ENCODE measurements around the gene LPCAT1.

LPCAT1 gene

DNA sequence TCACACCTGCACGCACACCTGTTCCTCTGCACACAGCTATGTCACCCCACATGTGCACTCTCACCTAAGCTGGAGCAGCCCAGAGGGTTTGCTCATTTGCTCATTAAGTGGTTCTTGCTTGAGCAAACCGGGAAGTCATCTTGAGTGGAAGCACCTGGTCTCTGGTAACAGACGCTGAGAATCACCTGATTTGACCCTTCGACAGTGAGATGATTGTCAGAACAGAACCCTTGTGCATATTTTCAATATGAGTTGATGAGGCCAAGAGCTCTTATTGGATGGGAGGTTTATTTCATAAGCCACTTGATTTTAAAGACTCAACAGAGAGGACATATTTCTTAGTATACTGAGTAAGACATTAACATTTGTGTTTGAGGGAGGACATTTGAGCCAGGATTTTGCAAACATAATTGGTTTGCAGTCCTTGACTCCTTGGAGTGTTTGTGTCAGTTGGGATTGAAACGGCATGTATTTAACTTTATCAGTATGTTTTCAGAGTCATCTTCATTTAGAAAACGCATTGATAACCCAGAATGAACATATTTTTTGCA, 22.1 kb upstream of the LPCAT1 start:
- no peak for ATAC-seq

DNA sequence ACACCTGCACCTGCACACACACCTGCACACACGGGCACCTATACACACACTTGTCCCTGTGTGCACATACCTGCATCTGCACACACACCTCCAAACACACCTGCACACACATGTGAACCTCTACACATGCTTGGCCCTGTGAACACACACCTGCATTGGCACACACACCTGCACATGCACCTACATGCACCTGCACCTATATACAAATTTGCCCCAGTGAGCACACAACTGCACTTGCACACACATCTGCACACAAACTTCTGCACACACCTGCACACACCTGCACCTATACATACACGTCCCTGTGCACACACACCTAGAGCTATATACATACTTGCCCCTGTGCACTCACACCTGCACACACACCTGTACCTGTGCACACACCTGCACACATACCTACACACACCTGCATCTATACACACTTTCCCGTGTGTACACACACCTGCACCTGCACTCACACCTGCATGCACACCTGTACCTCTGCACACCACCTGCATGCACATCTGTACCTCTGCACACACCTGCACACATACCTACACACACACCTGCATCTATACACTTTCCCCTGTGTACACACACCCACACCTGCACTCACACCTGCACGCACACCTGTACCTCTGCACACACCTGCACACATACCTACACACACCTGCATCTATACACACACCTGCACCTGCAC, 21.5 kb upstream of the LPCAT1 start:
- TF ChIP-seq TCF4 (CRISPR knock-in tag; IDR thresholded peaks at IDR 0.05; ENCODE audit: borderline replicate concordance), result no peak
- no peak for TF ChIP-seq BACH2 (CRISPR knock-in tag; IDR thresholded peaks at IDR 0.05; ENCODE audit: borderline replicate concordance)
- ATAC-seq, result no peak

More for the DNA sequence above, 22.1 kb upstream of the LPCAT1 start:
- no peak for TF ChIP-seq ZFP3 (CRISPR knock-in tag; IDR thresholded peaks at IDR 0.05)
- no peak for TF ChIP-seq OSR1 (CRISPR knock-in tag; IDR thresholded peaks at IDR 0.05)
- TF ChIP-seq, protein P1, sequence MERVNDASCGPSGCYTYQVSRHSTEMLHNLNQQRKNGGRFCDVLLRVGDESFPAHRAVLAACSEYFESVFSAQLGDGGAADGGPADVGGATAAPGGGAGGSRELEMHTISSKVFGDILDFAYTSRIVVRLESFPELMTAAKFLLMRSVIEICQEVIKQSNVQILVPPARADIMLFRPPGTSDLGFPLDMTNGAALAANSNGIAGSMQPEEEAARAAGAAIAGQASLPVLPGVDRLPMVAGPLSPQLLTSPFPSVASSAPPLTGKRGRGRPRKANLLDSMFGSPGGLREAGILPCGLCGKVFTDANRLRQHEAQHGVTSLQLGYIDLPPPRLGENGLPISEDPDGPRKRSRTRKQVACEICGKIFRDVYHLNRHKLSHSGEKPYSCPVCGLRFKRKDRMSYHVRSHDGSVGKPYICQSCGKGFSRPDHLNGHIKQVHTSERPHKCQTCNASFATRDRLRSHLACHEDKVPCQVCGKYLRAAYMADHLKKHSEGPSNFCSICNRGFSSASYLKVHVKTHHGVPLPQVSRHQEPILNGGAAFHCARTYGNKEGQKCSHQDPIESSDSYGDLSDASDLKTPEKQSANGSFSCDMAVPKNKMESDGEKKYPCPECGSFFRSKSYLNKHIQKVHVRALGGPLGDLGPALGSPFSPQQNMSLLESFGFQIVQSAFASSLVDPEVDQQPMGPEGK (CRISPR knock-in tag; IDR thresholded peaks at IDR 0.05; ENCODE audit: borderline replicate concordance), result no peak
- no peak for TF ChIP-seq TCF4 (CRISPR knock-in tag; IDR thresholded peaks at IDR 0.05; ENCODE audit: borderline replicate concordance)
- no peak for TF ChIP-seq ESRRG (CRISPR knock-in tag; IDR thresholded peaks at IDR 0.05)

DNA sequence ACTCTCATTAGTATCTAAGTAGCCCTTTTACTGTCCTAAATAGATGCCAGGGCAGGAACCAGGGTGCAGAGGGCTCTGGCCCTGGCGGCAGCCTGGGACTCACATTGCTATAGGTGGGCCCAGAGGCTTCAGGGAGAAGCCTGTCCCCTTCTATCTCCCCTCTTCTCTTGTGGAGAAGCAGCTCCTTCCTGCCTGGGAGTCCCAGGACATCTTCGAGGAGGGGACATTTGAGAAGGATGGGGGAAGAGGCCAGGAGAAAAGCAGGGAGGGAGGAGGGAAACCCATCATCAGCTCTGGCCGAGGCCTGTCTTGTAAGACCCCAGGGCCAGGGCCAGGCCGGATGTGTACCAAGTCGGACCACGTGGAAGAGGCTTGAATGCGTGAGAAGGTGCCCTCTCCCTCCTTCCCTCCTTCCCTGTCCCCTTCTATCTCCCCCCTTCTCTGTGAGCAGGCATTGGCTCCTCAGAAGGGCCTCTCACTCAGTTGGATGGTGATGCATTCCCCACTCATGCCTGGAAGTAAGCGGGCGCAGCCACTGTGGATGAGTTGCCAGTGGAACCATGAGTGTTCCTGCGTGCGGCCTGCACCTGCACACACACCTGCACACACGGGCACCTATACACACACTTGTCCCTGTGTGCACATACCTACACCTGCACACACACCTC, 20.7 kb upstream of the LPCAT1 start:
- no peak for ATAC-seq
- no peak for TF ChIP-seq ZFP3 (CRISPR knock-in tag; IDR thresholded peaks at IDR 0.05)
- no peak for TF ChIP-seq ISL1 (CRISPR knock-in tag; IDR thresholded peaks at IDR 0.05)
- no peak for TF ChIP-seq ZFP30 (CRISPR knock-in tag; IDR thresholded peaks at IDR 0.05)
- no peak for TF ChIP-seq CSDC2 (CRISPR knock-in tag; IDR thresholded peaks at IDR 0.05)
- TF ChIP-seq PPARA (CRISPR knock-in tag; IDR thresholded peaks at IDR 0.05; ENCODE audit: borderline replicate concordance), result no peak
- TF ChIP-seq, protein P1 (CRISPR knock-in tag; IDR thresholded peaks at IDR 0.05; ENCODE audit: borderline replicate concordance), result no peak
- no peak for TF ChIP-seq TCF4 (CRISPR knock-in tag; IDR thresholded peaks at IDR 0.05; ENCODE audit: borderline replicate concordance)
- TF ChIP-seq, protein P2, sequence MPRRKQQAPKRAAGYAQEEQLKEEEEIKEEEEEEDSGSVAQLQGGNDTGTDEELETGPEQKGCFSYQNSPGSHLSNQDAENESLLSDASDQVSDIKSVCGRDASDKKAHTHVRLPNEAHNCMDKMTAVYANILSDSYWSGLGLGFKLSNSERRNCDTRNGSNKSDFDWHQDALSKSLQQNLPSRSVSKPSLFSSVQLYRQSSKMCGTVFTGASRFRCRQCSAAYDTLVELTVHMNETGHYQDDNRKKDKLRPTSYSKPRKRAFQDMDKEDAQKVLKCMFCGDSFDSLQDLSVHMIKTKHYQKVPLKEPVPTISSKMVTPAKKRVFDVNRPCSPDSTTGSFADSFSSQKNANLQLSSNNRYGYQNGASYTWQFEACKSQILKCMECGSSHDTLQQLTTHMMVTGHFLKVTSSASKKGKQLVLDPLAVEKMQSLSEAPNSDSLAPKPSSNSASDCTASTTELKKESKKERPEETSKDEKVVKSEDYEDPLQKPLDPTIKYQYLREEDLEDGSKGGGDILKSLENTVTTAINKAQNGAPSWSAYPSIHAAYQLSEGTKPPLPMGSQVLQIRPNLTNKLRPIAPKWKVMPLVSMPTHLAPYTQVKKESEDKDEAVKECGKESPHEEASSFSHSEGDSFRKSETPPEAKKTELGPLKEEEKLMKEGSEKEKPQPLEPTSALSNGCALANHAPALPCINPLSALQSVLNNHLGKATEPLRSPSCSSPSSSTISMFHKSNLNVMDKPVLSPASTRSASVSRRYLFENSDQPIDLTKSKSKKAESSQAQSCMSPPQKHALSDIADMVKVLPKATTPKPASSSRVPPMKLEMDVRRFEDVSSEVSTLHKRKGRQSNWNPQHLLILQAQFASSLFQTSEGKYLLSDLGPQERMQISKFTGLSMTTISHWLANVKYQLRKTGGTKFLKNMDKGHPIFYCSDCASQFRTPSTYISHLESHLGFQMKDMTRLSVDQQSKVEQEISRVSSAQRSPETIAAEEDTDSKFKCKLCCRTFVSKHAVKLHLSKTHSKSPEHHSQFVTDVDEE (CRISPR knock-in tag; IDR thresholded peaks at IDR 0.05), result no peak
- TF ChIP-seq, protein P3, sequence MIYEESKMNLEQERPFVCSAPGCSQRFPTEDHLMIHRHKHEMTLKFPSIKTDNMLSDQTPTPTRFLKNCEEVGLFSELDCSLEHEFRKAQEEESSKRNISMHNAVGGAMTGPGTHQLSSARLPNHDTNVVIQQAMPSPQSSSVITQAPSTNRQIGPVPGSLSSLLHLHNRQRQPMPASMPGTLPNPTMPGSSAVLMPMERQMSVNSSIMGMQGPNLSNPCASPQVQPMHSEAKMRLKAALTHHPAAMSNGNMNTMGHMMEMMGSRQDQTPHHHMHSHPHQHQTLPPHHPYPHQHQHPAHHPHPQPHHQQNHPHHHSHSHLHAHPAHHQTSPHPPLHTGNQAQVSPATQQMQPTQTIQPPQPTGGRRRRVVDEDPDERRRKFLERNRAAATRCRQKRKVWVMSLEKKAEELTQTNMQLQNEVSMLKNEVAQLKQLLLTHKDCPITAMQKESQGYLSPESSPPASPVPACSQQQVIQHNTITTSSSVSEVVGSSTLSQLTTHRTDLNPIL (CRISPR knock-in tag; IDR thresholded peaks at IDR 0.05; ENCODE audit: low read depth), result no peak
- TF ChIP-seq OSR1 (CRISPR knock-in tag; IDR thresholded peaks at IDR 0.05), result no peak
- TF ChIP-seq ESRRG (CRISPR knock-in tag; IDR thresholded peaks at IDR 0.05), result no peak
- TF ChIP-seq, protein P4, sequence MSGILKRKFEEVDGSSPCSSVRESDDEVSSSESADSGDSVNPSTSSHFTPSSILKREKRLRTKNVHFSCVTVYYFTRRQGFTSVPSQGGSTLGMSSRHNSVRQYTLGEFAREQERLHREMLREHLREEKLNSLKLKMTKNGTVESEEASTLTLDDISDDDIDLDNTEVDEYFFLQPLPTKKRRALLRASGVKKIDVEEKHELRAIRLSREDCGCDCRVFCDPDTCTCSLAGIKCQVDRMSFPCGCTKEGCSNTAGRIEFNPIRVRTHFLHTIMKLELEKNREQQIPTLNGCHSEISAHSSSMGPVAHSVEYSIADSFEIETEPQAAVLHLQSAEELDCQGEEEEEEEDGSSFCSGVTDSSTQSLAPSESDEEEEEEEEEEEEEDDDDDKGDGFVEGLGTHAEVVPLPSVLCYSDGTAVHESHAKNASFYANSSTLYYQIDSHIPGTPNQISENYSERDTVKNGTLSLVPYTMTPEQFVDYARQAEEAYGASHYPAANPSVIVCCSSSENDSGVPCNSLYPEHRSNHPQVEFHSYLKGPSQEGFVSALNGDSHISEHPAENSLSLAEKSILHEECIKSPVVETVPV (CRISPR knock-in tag; IDR thresholded peaks at IDR 0.05), result no peak
- no peak for TF ChIP-seq ARNTL (CRISPR knock-in tag; IDR thresholded peaks at IDR 0.05; ENCODE audit: borderline replicate concordance, low read depth)
- TF ChIP-seq, protein P5, sequence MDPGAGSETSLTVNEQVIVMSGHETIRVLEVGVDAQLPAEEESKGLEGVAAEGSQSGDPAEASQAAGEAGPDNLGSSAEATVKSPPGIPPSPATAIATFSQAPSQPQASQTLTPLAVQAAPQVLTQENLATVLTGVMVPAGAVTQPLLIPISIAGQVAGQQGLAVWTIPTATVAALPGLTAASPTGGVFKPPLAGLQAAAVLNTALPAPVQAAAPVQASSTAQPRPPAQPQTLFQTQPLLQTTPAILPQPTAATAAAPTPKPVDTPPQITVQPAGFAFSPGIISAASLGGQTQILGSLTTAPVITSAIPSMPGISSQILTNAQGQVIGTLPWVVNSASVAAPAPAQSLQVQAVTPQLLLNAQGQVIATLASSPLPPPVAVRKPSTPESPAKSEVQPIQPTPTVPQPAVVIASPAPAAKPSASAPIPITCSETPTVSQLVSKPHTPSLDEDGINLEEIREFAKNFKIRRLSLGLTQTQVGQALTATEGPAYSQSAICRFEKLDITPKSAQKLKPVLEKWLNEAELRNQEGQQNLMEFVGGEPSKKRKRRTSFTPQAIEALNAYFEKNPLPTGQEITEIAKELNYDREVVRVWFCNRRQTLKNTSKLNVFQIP (CRISPR knock-in tag; IDR thresholded peaks at IDR 0.05; ENCODE audit: borderline replicate concordance, low read depth), result no peak
- TF ChIP-seq ZC3H10 (CRISPR knock-in tag; IDR thresholded peaks at IDR 0.05), result no peak
- TF ChIP-seq ZNF8 (CRISPR knock-in tag; IDR thresholded peaks at IDR 0.05), result no peak
- TF ChIP-seq RARB (CRISPR knock-in tag; IDR thresholded peaks at IDR 0.05), result no peak
- no peak for TF ChIP-seq ZNF565 (CRISPR knock-in tag; conservative IDR thresholded peaks at IDR 0.05; ENCODE audit: low read depth)
